Mucosa of stomach (tissue), 1 donor: Measurements from ENCODE around the gene AMN1.

Source experiments
- H3K27me3 ChIP-seq: one replicate; pipeline ENCODE4 v1.7.0; 2013; ENCODE audit warnings: mild to moderate bottlenecking, low read length; ENCODE audit not compliant: control insufficient read depth, insufficient read depth
- H3K36me3 ChIP-seq: one replicate; pipeline ENCODE4 v1.7.0; 2013; ENCODE audit warnings: low read length; ENCODE audit not compliant: control insufficient read depth, insufficient read depth
- H3K4me1 ChIP-seq: one replicate; pipeline ENCODE4 v1.7.0; 2013; ENCODE audit warnings: mild to moderate bottlenecking, low read length; ENCODE audit not compliant: control insufficient read depth, insufficient read depth
- H3K4me3 ChIP-seq: one replicate; pipeline ENCODE4 v1.7.0; 2013; ENCODE audit warnings: low read length
- H3K9ac ChIP-seq: one replicate; pipeline ENCODE4 v1.7.0; 2013; ENCODE audit warnings: mild to moderate bottlenecking, low read length, moderate library complexity
- H3K9me3 ChIP-seq: one replicate; pipeline ENCODE4 v1.7.0; 2013; ENCODE audit warnings: mild to moderate bottlenecking, low read length, moderate library complexity; ENCODE audit not compliant: control insufficient read depth
- donor health status: Pancreatic carcinoma.

The AMN1 gene

GRCh38 chr12:31663576-31663975 lies 65.2 kb downstream of the AMN1 start:
- H3K4me3 ChIP-seq = no peak overlapping the region
- H3K36me3 ChIP-seq = no peaks in the 10 kb centered on the region
- no peak overlapping the region for H3K9ac ChIP-seq
- H3K9me3 ChIP-seq = no peaks in the 10 kb centered on the region
- peaks cover 2% of the 10 kb centered on the region for H3K4me1 ChIP-seq
- no peaks in the 10 kb centered on the region for H3K27me3 ChIP-seq

DNA sequence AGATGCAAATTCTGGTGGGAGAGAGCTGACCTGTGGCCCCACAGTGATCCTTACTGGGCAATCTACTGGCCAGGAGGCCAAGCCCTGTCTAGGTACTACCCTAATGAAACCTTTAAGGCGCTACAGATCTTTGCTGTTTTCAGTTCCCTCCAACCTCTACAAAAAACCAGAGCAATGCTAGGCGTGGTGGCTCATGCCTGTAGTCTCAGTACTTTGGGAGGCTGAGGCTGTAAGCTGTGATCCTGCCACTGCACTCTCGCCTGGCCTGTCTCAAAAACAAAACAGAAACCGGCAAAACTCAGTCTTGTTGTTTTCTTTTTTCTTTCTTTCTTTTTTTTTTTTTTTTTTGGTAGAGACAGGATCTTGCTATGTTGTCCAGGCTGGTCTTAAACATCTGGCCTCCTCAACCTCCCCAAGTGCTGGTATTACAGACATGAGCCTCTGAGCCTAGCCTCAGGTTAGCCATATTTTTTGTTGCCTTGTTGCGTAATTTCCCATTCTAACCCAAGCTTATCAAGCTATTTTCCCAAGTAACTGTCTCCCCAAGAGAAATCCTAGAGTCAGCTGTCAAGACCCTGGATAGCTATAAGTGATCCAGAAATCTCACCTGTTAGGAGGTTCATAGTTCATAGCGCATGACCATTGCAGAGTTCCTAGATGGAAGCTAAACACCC lies 66.5 kb downstream of the AMN1 start:
- Histone ChIP-seq H3K9ac (no peak overlapping the region), H3K4me1 (peaks cover 6% of the 10 kb centered on the region), H3K9me3 (no peaks in the 10 kb centered on the region)

DNA sequence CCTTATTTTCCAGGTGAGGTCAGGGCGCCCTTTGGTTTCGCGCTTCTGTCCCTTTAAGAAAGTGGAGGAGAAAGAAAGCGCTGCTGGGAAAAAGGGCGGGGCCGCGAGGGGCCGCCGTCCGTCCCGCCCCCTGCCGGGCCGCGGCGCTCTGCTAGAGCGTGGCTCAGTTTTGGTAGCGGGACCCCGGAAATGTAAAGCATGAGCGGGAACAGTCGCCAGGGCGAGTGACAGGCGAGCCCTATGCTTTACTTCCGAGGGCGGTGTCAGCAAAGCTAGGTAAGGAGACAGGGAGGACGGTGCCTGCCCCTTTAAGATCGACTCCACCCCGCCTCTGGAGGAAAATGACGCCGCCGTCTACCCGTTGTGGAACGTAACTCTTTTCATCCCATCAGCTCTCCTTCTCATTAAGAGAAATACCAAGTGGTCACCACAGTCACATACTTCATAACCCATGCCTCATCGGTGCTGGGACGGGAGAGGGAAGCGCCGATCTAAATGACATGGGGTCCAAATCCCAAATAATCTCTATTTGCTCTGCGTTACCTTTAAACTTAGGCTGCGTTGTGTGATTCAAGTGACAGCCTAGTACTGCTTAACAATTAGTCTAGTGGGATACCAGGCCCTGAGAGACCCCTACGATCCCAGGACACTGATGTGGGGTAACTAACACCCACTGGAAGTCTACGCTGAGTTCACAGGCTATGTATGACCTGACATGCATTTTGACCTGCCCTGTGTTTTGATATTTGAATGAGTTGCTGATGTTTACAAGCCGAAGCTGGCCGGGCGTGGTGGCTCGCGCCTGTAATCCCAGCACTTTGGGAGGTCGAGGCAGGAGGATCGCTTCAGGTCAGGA lies 69.5 kb downstream of the AMN1 start, which contains the start of gene ETFBKMT:
Gene ETFBKMT (plus strand): TSS at position 602 of the 856 bp plus-strand sequence. CDS start 2,266 bp downstream, outside the sequence.
- Histone ChIP-seq H3K4me3 (peak within 1 kb of the TSS; percentile 96), H3K9ac (peak within 1 kb of the TSS; percentile 97), H3K9me3 (no peaks in the 10 kb centered on the region), H3K36me3 (no peaks in the 10 kb centered on the region), H3K4me1 (peaks cover 6% of the 10 kb centered on the region), H3K27me3 (no peaks in the 10 kb centered on the region)

More for the DNA sequence above, 66.5 kb downstream of the AMN1 start:
- Histone ChIP-seq H3K36me3 (no peaks in the 10 kb centered on the region), H3K27me3 (no peaks in the 10 kb centered on the region), H3K4me3 (no peak overlapping the region)

GRCh38 chr12:31658471-31659086 lies 70.2 kb downstream of the AMN1 start:
- H3K27me3 ChIP-seq = no peaks in the 10 kb centered on the region
- H3K4me1 ChIP-seq = peaks cover 7% of the 10 kb centered on the region
- H3K4me3 ChIP-seq = peak overlapping the region; percentile 96
- no peaks in the 10 kb centered on the region for H3K9me3 ChIP-seq
- H3K9ac ChIP-seq = peak overlapping the region; percentile 97
- H3K36me3 ChIP-seq = no peaks in the 10 kb centered on the region

DNA sequence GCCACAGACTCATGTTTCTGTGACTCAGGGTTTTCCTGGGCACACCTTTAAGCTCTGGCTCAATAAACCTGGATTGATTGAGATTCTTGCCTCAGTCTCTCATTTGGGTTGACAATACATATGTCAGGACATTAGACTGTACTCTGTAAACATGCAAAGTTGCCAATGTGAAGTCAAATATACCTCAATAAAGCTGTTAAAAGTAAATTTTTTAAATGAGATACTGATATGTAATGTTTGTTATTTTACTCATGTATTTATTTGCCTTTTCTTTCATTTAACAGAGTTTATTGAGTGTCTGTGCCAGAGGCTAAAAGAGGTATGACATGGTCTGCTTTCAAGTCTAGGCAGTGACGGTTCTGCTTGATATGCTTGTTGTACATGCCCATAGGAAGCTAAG lies 73.0 kb downstream of the AMN1 start:
- Histone ChIP-seq H3K4me1 (peaks cover 11% of the 10 kb centered on the region), H3K36me3 (no peaks in the 10 kb centered on the region), H3K9me3 (no peaks in the 10 kb centered on the region), H3K9ac (no peak overlapping the region), H3K27me3 (no peaks in the 10 kb centered on the region), H3K4me3 (no peak overlapping the region)

- Histone ChIP-seq H3K4me1 (peaks cover 11% of the 10 kb centered on the region), H3K4me3 (no peak overlapping the region), H3K36me3 (no peaks in the 10 kb centered on the region), H3K27me3 (no peaks in the 10 kb centered on the region), H3K9ac (no peak overlapping the region), H3K9me3 (no peaks in the 10 kb centered on the region)
Observed at GRCh38 chr12:31655208-31655607, 73.6 kb downstream of the AMN1 start.

DNA sequence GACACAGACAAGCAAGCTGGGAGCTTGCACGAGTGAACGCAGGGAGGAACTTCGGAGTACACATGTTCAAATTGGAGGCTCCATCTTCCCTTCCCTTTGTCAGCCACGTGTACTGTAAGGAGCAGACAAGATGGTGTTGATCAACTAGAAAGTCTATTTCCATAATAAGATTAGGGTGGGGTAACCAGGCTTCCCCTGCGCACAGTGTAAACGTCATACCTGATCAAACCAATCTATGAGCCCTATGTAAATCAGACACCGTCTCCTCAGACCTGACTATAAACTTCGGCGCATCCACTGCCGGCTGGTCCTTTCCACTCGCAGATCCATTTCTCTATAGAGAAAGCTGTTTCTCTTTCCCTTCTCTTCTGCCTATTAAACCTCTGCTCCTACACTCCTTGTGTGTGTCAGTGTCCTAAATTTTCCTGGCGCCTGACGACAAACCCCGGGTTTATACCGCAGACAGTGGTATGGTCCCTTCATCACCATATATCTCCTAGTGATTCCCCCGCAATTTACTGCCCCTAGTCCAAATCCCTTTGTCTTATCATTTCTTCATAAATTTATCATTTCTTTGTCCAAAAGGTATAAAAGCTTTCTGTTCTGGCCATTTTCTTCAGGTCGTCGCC lies 76.8 kb downstream of the AMN1 start:
- Histone ChIP-seq H3K27me3 (no peaks in the 10 kb centered on the region), H3K9ac (no peak overlapping the region), H3K36me3 (no peaks in the 10 kb centered on the region), H3K9me3 (no peaks in the 10 kb centered on the region), H3K4me1 (peaks cover 5% of the 10 kb centered on the region), H3K4me3 (no peak overlapping the region)

- no peak overlapping the region for H3K9ac ChIP-seq
- H3K27me3 ChIP-seq = no peaks in the 10 kb centered on the region
- no peak overlapping the region for H3K4me3 ChIP-seq
- H3K36me3 ChIP-seq = no peaks in the 10 kb centered on the region
- peaks cover 5% of the 10 kb centered on the region for H3K4me1 ChIP-seq
- no peaks in the 10 kb centered on the region for H3K9me3 ChIP-seq
Observed at GRCh38 chr12:31650918-31651317, 77.9 kb downstream of the AMN1 start.

- Histone ChIP-seq H3K9ac (no peak overlapping the region), H3K36me3 (no peaks in the 10 kb centered on the region), H3K27me3 (no peaks in the 10 kb centered on the region), H3K9me3 (no peaks in the 10 kb centered on the region), H3K4me3 (no peak overlapping the region), H3K4me1 (no peaks in the 10 kb centered on the region)
Observed at GRCh38 chr12:31647086-31647491, 81.7 kb downstream of the AMN1 start.

GRCh38 chr12:31645924-31646323 lies 82.9 kb downstream of the AMN1 start:
- Histone ChIP-seq H3K9me3 (no peaks in the 10 kb centered on the region), H3K4me3 (no peak overlapping the region), H3K9ac (no peak overlapping the region), H3K36me3 (no peaks in the 10 kb centered on the region), H3K4me1 (no peaks in the 10 kb centered on the region), H3K27me3 (no peaks in the 10 kb centered on the region)

- Histone ChIP-seq H3K9ac (no peak overlapping the region), H3K36me3 (no peaks in the 10 kb centered on the region), H3K9me3 (no peaks in the 10 kb centered on the region), H3K4me1 (no peaks in the 10 kb centered on the region), H3K27me3 (no peaks in the 10 kb centered on the region), H3K4me3 (no peak overlapping the region)
Observed at GRCh38 chr12:31644536-31644935, 84.3 kb downstream of the AMN1 start.
